OCI-LY1 (cell line): Measurements from ENCODE around the gene ARHGEF39.

ENCODE experiments used
- H2AFZ ChIP-seq: fragments of 200-600 bp; sonication (generic), shearing (Covaris generic); 2 replicates; pipeline ENCODE4 v1.6.0; 2014; ENCODE audit warnings: antibody characterized with exemption, mild to moderate bottlenecking, low read length
- H3F3A ChIP-seq: fragments of 200-600 bp; sonication (generic), shearing (Covaris generic); 2 replicates; pipeline ENCODE4 v1.6.0; 2014; ENCODE audit warnings: mild to moderate bottlenecking, antibody characterized with exemption, low read length, moderate library complexity; ENCODE audit not compliant: insufficient read depth
- H3K27ac ChIP-seq: fragments of 200-600 bp; sonication (generic); 2 replicates; pipeline ENCODE4 v1.5.1; 2014; ENCODE audit warnings: low read length, mixed run types, mild to moderate bottlenecking, low read depth; ENCODE audit not compliant: poor library complexity, severe bottlenecking
- H3K27me3 ChIP-seq: fragments of 200-600 bp; sonication (generic); 2 replicates; pipeline ENCODE4 v1.6.0; 2014; ENCODE audit warnings: antibody characterized with exemption, mild to moderate bottlenecking, low read length, moderate library complexity; ENCODE audit not compliant: insufficient read depth
- H3K36me3 ChIP-seq: fragments of 200-600 bp; sonication (generic); 2 replicates; pipeline ENCODE4 v1.6.1; 2014; ENCODE audit warnings: mild to moderate bottlenecking, antibody characterized with exemption, low read length, moderate library complexity, mixed read lengths; ENCODE audit not compliant: insufficient read depth
- H3K4me1 ChIP-seq: fragments of 200-600 bp; sonication (generic); 2 replicates; pipeline ENCODE4 v1.5.1; 2014; ENCODE audit warnings: mild to moderate bottlenecking, low read length, moderate library complexity; ENCODE audit not compliant: insufficient read depth, severe bottlenecking
- H3K4me2 ChIP-seq: fragments of 200-600 bp; sonication (generic), shearing (Covaris generic); 2 replicates; pipeline ENCODE4 v1.6.1; 2014; ENCODE audit warnings: low read length
- H3K4me3 ChIP-seq: fragments of 200-600 bp; sonication (generic); 2 replicates; pipeline ENCODE4 v1.5.1; 2014; ENCODE audit warnings: low read length, low read depth, mild to moderate bottlenecking, mixed read lengths; ENCODE audit not compliant: poor library complexity, severe bottlenecking
- H3K79me2 ChIP-seq: fragments of 200-600 bp; shearing (Covaris generic); 2 replicates; pipeline ENCODE4 v1.6.1; 2016; ENCODE audit warnings: mixed run types, low read length, mixed read lengths; ENCODE audit not compliant: insufficient read depth
- H3K9ac ChIP-seq: fragments of 200-600 bp; sonication (generic), shearing (Covaris generic); 2 replicates; pipeline ENCODE4 v1.6.1; 2014; ENCODE audit warnings: mild to moderate bottlenecking, low read length, mixed read lengths
- H3K9me2 ChIP-seq: fragments of 200-600 bp; sonication (generic), shearing (Covaris generic); 2 replicates; pipeline ENCODE4 v1.6.1; 2014; ENCODE audit warnings: low read depth, mild to moderate bottlenecking, low read length, mixed read lengths
- H3K9me3 ChIP-seq: fragments of 200-600 bp; shearing (Covaris generic); 2 replicates; pipeline ENCODE4 v1.6.1; 2014; ENCODE audit warnings: low read length, mixed read lengths
- H4K20me1 ChIP-seq: fragments of 200-600 bp; sonication (generic), shearing (Covaris generic); 2 replicates; pipeline ENCODE4 v1.6.0; 2016; ENCODE audit warnings: mild to moderate bottlenecking, low read length; ENCODE audit not compliant: insufficient read depth
- EZH2 ChIP-seq: fragments of 200-600 bp; sonication (generic), shearing (Covaris generic); IDR thresholded peaks from 2 replicates; pipeline ENCODE4 v1.8.0; 2017; ENCODE audit warnings: borderline replicate concordance, mixed run types, mild to moderate bottlenecking, antibody characterized with exemption, low read length, moderate library complexity, mixed read lengths
- TF ChIP-seq, protein P1 (sequence below): fragments of 200-600 bp; sonication (generic), shearing (Covaris generic); IDR thresholded peaks from 2 replicates; pipeline ENCODE4 v1.5.1; 2017; ENCODE audit warnings: mild to moderate bottlenecking, antibody characterized with exemption, low read length, moderate library complexity, mixed read lengths

ARHGEF39 gene

DNA sequence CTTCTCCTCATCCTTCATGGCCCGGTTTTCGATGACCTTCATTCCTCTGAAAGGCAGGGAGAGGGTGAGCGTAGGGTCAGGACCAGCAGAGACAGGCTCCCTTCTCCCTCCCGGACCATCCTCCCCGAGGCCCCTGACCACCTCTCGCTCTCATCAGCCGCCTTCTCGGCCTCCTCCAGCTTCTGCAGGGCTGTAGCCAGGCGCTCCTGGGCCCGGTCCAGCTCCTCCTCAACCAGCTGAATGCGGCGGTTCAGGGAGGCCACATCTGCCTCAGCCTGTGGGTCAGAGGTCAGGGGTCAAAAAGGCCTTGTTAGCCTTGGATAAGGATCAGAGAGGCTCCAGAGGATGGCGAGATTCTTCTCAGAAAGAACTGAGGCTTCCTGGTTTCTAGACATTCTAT lies 20.5 kb upstream of the ARHGEF39 start:
- TF ChIP-seq, protein P1, sequence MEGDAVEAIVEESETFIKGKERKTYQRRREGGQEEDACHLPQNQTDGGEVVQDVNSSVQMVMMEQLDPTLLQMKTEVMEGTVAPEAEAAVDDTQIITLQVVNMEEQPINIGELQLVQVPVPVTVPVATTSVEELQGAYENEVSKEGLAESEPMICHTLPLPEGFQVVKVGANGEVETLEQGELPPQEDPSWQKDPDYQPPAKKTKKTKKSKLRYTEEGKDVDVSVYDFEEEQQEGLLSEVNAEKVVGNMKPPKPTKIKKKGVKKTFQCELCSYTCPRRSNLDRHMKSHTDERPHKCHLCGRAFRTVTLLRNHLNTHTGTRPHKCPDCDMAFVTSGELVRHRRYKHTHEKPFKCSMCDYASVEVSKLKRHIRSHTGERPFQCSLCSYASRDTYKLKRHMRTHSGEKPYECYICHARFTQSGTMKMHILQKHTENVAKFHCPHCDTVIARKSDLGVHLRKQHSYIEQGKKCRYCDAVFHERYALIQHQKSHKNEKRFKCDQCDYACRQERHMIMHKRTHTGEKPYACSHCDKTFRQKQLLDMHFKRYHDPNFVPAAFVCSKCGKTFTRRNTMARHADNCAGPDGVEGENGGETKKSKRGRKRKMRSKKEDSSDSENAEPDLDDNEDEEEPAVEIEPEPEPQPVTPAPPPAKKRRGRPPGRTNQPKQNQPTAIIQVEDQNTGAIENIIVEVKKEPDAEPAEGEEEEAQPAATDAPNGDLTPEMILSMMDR = no peak
- no peak for TF ChIP-seq EZH2
- H3K9me2 ChIP-seq = no peaks in the 10 kb centered on the region

DNA sequence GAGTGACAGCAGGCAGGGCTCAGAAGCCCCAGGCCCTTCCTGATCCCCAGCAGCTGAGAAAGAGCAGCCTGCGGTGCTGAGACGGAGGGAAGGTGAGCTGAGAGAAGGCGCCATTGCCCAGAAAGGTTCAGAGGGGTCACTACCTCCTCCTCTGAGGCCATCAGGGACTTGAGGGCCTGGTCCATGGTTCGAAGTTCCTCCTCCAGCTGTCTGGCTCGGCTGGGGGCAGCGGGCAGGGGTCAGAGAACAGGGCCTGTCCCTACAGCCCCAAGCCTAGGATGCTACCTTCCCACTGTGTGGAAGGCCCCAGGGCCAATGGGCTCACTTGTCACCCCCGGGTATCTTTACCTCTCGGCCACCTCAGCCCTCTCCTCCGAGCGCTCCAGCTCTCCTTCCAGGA lies 19.9 kb upstream of the ARHGEF39 start:
- H3K4me1 ChIP-seq = peaks cover 34% of the 10 kb centered on the region

More for the DNA sequence above, 20.5 kb upstream of the ARHGEF39 start:
- Histone ChIP-seq H3K9ac (no peak overlapping the region), H3K4me1 (peaks cover 34% of the 10 kb centered on the region), H3K79me2 (no peaks in the 10 kb centered on the region), H4K20me1 (no peaks in the 10 kb centered on the region), H3K27me3 (no peaks in the 10 kb centered on the region; the same call in 1 of the 2 replicates), H3K4me2 (no peak overlapping the region), H3K36me3 (no peaks in the 10 kb centered on the region), H3K4me3 (no peak overlapping the region), H3K9me3 (no peaks in the 10 kb centered on the region), H2AFZ (no peak overlapping the region), H3F3A (no peaks in the 10 kb centered on the region), H3K27ac (no peak overlapping the region)

GRCh38 chr9:35683323-35683722 lies 18.3 kb upstream of the ARHGEF39 start:
- no peaks in the 10 kb centered on the region for H3K36me3 ChIP-seq
- H3K9ac ChIP-seq = no peak overlapping the region
- no peaks in the 10 kb centered on the region for H3K79me2 ChIP-seq
- H3K4me1 ChIP-seq = peaks cover 30% of the 10 kb centered on the region
- H3K4me2 ChIP-seq = no peak overlapping the region
- H2AFZ ChIP-seq = no peak overlapping the region
- H3K27me3 ChIP-seq = no peaks in the 10 kb centered on the region; the same call in 1 of the 2 replicates
- H3F3A ChIP-seq = no peaks in the 10 kb centered on the region
- TF ChIP-seq EZH2 = no peak
- TF ChIP-seq, protein P1 = no peak
- no peaks in the 10 kb centered on the region for H3K9me2 ChIP-seq
- no peak overlapping the region for H3K27ac ChIP-seq
- H3K4me3 ChIP-seq = no peak overlapping the region
- H3K9me3 ChIP-seq = no peaks in the 10 kb centered on the region
- H4K20me1 ChIP-seq = no peaks in the 10 kb centered on the region

More for the DNA sequence above, 19.9 kb upstream of the ARHGEF39 start:
- no peaks in the 10 kb centered on the region for H3F3A ChIP-seq
- no peaks in the 10 kb centered on the region for H3K79me2 ChIP-seq
- H3K9me2 ChIP-seq = no peaks in the 10 kb centered on the region
- no peaks in the 10 kb centered on the region for H3K9me3 ChIP-seq
- H3K4me3 ChIP-seq = no peak overlapping the region
- TF ChIP-seq EZH2 = no peak
- TF ChIP-seq, protein P1 = no peak
- no peaks in the 10 kb centered on the region; the same call in 1 of the 2 replicates for H3K27me3 ChIP-seq
- no peaks in the 10 kb centered on the region for H3K36me3 ChIP-seq
- no peak overlapping the region for H3K27ac ChIP-seq
- no peaks in the 10 kb centered on the region for H4K20me1 ChIP-seq
- no peak overlapping the region for H3K4me2 ChIP-seq
- no peak overlapping the region for H2AFZ ChIP-seq
- H3K9ac ChIP-seq = no peak overlapping the region
